ENCODE measurements around the gene CDHR4. TPM values are rescaled to one million over a fixed set of nuclear protein-coding genes. Genes with fewer than 3 reads are reported as not detected.
A peak's percentile ranks its signal among the peaks of the same experiment; 100 is the strongest.

The CDHR4 gene
- total and polyA plus RNA-seq, 7 experiments from 2014 or later, result 0.29 to 0.62 (median 0.44) TPM; not detected in 4

GRCh38 chr3:49788056-49788455, 11.6 kb downstream of the CDHR4 start:
- Histone ChIP-seq H3K27ac (ENCODE audit: low read depth, low read length) (no peak overlapping the region), H3K4me1 (ENCODE audit: control insufficient read depth in 2 of 2, insufficient read depth in 2 of 2, low read length in 2 of 2) (peaks cover 8 to 9% of the 10 kb centered on the region in 2 donors), H3K9me3 (ENCODE audit: control insufficient read depth in 2 of 3, low read length in 3 of 3) (no peaks in the 10 kb centered on the region), H3K36me3 (ENCODE audit: control insufficient read depth in 2 of 3, insufficient read depth in 3 of 3, low read length in 3 of 3) (peaks cover 0 to 6% (median 0%) of the 10 kb centered on the region in 3 experiments), H3K27me3 (ENCODE audit: control insufficient read depth in 2 of 2, insufficient read depth in 2 of 2, low read length in 2 of 2) (no peaks in the 10 kb centered on the region), H3K4me3 (ENCODE audit: low read length) (no peak overlapping the region)
- H3K9me3 Mint-ChIP-seq, result peaks cover 0 to 4% (median 0%) of the 10 kb centered on the region in 11 donors
- H3K27ac Mint-ChIP-seq, result peak overlapping the region in 2 of 9 donors; percentile 46 to 78
- peaks cover 0 to 6% (median 0%) of the 10 kb centered on the region in 5 donors for H3K27me3 Mint-ChIP-seq
- H3K4me1 Mint-ChIP-seq, result peaks cover 13 to 41% (median 32%) of the 10 kb centered on the region in 7 donors
- ChIA-PET CTCF (interaction anchor here (0.7 to 1.3 kb wide), 2 partner anchors 18 to 56 kb away, joined by 3 to 4 read pairs; no protein-coding TSS in a partner anchor), POLR2A (interaction anchor here (1.0 to 4.1 kb wide), 3 partner anchors 15 to 68 kb away, joined by 3 to 25 read pairs (median 3); partner anchors contain the start of gene INKA1)
- ATAC-seq (no peak), DNase-seq (no peak)
- peaks cover 0 to 12% (median 0%) of the 10 kb centered on the region in 5 donors for H3K36me3 Mint-ChIP-seq
- intact Hi-C loops (cut with micrococcal nuclease), result loop anchor here (5.0 kb wide), 3 partner anchors 49 to 449 kb away; partner anchors contain the start of genes GNAI2 (in 1 of the 2) and USP4 (in 1 of the 2)
- H3K4me3 Mint-ChIP-seq, result peak overlapping the region in 1 of 10 donors; percentile 34

- CTCF ChIA-PET, result interaction anchor here (0.7 to 2.1 kb wide), 4 partner anchors 15 to 57 kb away, joined by 3 to 10 read pairs (median 4); partner anchors contain the start of gene INKA1
- POLR2A ChIA-PET, result interaction anchor here (0.5 to 4.1 kb wide), 6 partner anchors 15 to 1547 kb away, joined by 3 to 25 read pairs (median 3); partner anchors contain the start of genes GMPPB and INKA1
- peaks cover 9% of the 10 kb centered on the region in 2 donors for H3K4me1 ChIP-seq (ENCODE audit: control insufficient read depth in 2 of 2, insufficient read depth in 2 of 2, low read length in 2 of 2)
- Mint-ChIP-seq H3K4me3 (peak overlapping the region in 8 of 10 donors; percentile 9 to 99 (median 94)), H3K4me1 (peaks cover 13 to 43% (median 32%) of the 10 kb centered on the region in 7 donors), H3K36me3 (peaks cover 0 to 12% (median 0%) of the 10 kb centered on the region in 5 donors), H3K27me3 (peaks cover 0 to 6% (median 0%) of the 10 kb centered on the region in 5 donors), H3K9me3 (peaks cover 0 to 4% (median 0%) of the 10 kb centered on the region in 11 donors), H3K27ac (peak overlapping the region in 8 of 9 donors; percentile 86 to 100 (median 99))
- intact Hi-C loops (cut with micrococcal nuclease), result loop anchor here (2.0 to 5.0 kb wide), 4 partner anchors 50 to 450 kb away; partner anchors contain the start of genes GNAI2 (in 1 of the 2), RBM5 (in 1 of the 2) and USP4 (in 1 of the 2)
- DNase-seq, result no peak
- no peaks in the 10 kb centered on the region for H3K27me3 ChIP-seq (ENCODE audit: control insufficient read depth in 2 of 2, insufficient read depth in 2 of 2, low read length in 2 of 2)
- H3K4me3 ChIP-seq (ENCODE audit: low read length), result no peak overlapping the region
- H3K27ac ChIP-seq (ENCODE audit: low read depth, low read length), result no peak overlapping the region
- no peak for ATAC-seq
- H3K36me3 ChIP-seq (ENCODE audit: control insufficient read depth in 2 of 3, insufficient read depth in 3 of 3, low read length in 3 of 3), result peaks cover 0 to 6% (median 0%) of the 10 kb centered on the region in 3 experiments
- H3K9me3 ChIP-seq (ENCODE audit: control insufficient read depth in 2 of 3, low read length in 3 of 3), result no peaks in the 10 kb centered on the region
Measured at GRCh38 chr3:49787536-49787935, 12.1 kb downstream of the CDHR4 start.

GRCh38 chr3:49787182-49787464, 12.6 kb downstream of the CDHR4 start:
- peaks cover 13 to 47% (median 32%) of the 10 kb centered on the region in 7 donors for H3K4me1 Mint-ChIP-seq
- H3K36me3 Mint-ChIP-seq, result peaks cover 0 to 14% (median 0%) of the 10 kb centered on the region in 5 donors
- ATAC-seq, result no peak
- Histone ChIP-seq H3K27ac (ENCODE audit: low read depth, low read length) (peak overlapping the region; percentile 95), H3K27me3 (ENCODE audit: control insufficient read depth in 2 of 2, insufficient read depth in 2 of 2, low read length in 2 of 2) (no peaks in the 10 kb centered on the region), H3K9me3 (ENCODE audit: control insufficient read depth in 2 of 3, low read length in 3 of 3) (no peaks in the 10 kb centered on the region), H3K4me1 (ENCODE audit: control insufficient read depth in 2 of 2, insufficient read depth in 2 of 2, low read length in 2 of 2) (peaks cover 9 to 12% of the 10 kb centered on the region in 2 donors), H3K4me3 (ENCODE audit: low read length) (peak overlapping the region; percentile 80), H3K36me3 (ENCODE audit: control insufficient read depth in 2 of 3, insufficient read depth in 3 of 3, low read length in 3 of 3) (peaks cover 0 to 6% (median 0%) of the 10 kb centered on the region in 3 experiments)
- ChIA-PET POLR2A (interaction anchor here (0.5 to 4.1 kb wide), 5 partner anchors 16 to 1547 kb away, joined by 3 to 25 read pairs (median 3); partner anchors contain the start of genes GMPPB and INKA1), CTCF (interaction anchor here (1.0 to 2.1 kb wide), 3 partner anchors 15 to 52 kb away, joined by 3 to 10 read pairs (median 5); partner anchors contain the start of gene INKA1)
- intact Hi-C loops (cut with micrococcal nuclease), result loop anchor here (2.0 to 5.0 kb wide), 4 partner anchors 50 to 450 kb away; partner anchors contain the start of genes GNAI2 (in 1 of the 2), RBM5 (in 1 of the 2) and USP4 (in 1 of the 2)
- H3K4me3 Mint-ChIP-seq, result peak overlapping the region; percentile 91 to 99 (median 94)
- H3K27me3 Mint-ChIP-seq, result peaks cover 0 to 6% (median 0%) of the 10 kb centered on the region in 5 donors
- DNase-seq, result no peak
- H3K27ac Mint-ChIP-seq, result peak overlapping the region; percentile 96 to 100 (median 99)
- H3K9me3 Mint-ChIP-seq, result peaks cover 0 to 4% (median 0%) of the 10 kb centered on the region in 11 donors

- intact Hi-C loops (cut with micrococcal nuclease), result loop anchor here (1.0 to 5.0 kb wide), 12 partner anchors 16 to 513 kb away; partner anchors contain the start of genes GMPPB (in 2 of the 2), AMIGO3 (in 1 of the 2), APEH (in 1 of the 2) and DAG1 (in 1 of the 2)
- peaks cover 9 to 12% of the 10 kb centered on the region in 2 donors for H3K4me1 ChIP-seq (ENCODE audit: control insufficient read depth in 2 of 2, insufficient read depth in 2 of 2, low read length in 2 of 2)
Measured at GRCh38 chr3:49786357-49787181, 13.1 kb downstream of the CDHR4 start, which contains the start of gene IP6K1. Gene IP6K1 (minus strand): TSS chr3:49786542. CDS start chr3:49748040, 38,502 bp downstream.

GRCh38 chr3:49785565-49786356, 13.9 kb downstream of the CDHR4 start:
- Histone ChIP-seq H3K27me3 (ENCODE audit: control insufficient read depth in 2 of 2, insufficient read depth in 2 of 2, low read length in 2 of 2) (no peaks in the 10 kb centered on the region), H3K27ac (ENCODE audit: low read depth, low read length) (peak overlapping the region; percentile 95), H3K36me3 (ENCODE audit: control insufficient read depth in 2 of 3, insufficient read depth in 3 of 3, low read length in 3 of 3) (peaks cover 0 to 12% (median 0%) of the 10 kb centered on the region in 3 experiments), H3K4me3 (ENCODE audit: low read length) (peak overlapping the region; percentile 80), H3K9me3 (ENCODE audit: control insufficient read depth in 2 of 3, low read length in 3 of 3) (no peaks in the 10 kb centered on the region), H3K4me1 (ENCODE audit: control insufficient read depth in 2 of 2, insufficient read depth in 2 of 2, low read length in 2 of 2) (peaks cover 12% of the 10 kb centered on the region in 2 donors)
- Mint-ChIP-seq H3K4me3 (peak overlapping the region; percentile 91 to 99 (median 94)), H3K27me3 (peaks cover 0 to 6% (median 0%) of the 10 kb centered on the region in 5 donors), H3K36me3 (peaks cover 0 to 16% (median 4%) of the 10 kb centered on the region in 5 donors), H3K27ac (peak overlapping the region; percentile 82 to 100 (median 93)), H3K9me3 (peaks cover 0 to 4% (median 0%) of the 10 kb centered on the region in 11 donors), H3K4me1 (peaks cover 21 to 56% (median 39%) of the 10 kb centered on the region in 7 donors)
- ATAC-seq (peak; percentile 27), DNase-seq (peak in 4 of 9 donors; percentile 39 to 44 (median 40))
- intact Hi-C loops (cut with micrococcal nuclease), result loop anchor here (1.0 to 5.0 kb wide), 12 partner anchors 17 to 514 kb away; partner anchors contain the start of genes GMPPB (in 2 of the 2), AMIGO3 (in 1 of the 2), APEH (in 1 of the 2) and DAG1 (in 1 of the 2)
- ChIA-PET CTCF (interaction anchor here (0.6 to 2.1 kb wide), 2 partner anchors 17 to 232 kb away, joined by 3 to 10 read pairs; partner anchors contain the start of gene INKA1), POLR2A (interaction anchor here (0.6 to 4.1 kb wide), 8 partner anchors 11 to 107 kb away, joined by 3 to 25 read pairs (median 4); partner anchors contain the start of genes AMIGO3, GMPPB and INKA1)

More at GRCh38 chr3:49786357-49787181, 13.1 kb downstream of the CDHR4 start, which contains the start of gene IP6K1:
- H3K27ac ChIP-seq (ENCODE audit: low read depth, low read length), result peak within 1 kb of the TSS; percentile 95
- H3K27me3 Mint-ChIP-seq, result peaks cover 0 to 6% (median 0%) of the 10 kb centered on the region in 5 donors
- ChIA-PET CTCF (interaction anchor here (1.0 to 2.1 kb wide), 3 partner anchors 16 to 53 kb away, joined by 3 to 10 read pairs (median 5); partner anchors contain the start of gene INKA1), POLR2A (interaction anchor here (0.6 to 4.1 kb wide), 10 partner anchors 12 to 513 kb away, joined by 3 to 25 read pairs (median 4); partner anchors contain the start of genes AMIGO3, GMPPB, HYAL3 and INKA1)
- peaks cover 13 to 48% (median 32%) of the 10 kb centered on the region in 7 donors for H3K4me1 Mint-ChIP-seq
- no peaks in the 10 kb centered on the region for H3K9me3 ChIP-seq (ENCODE audit: control insufficient read depth in 2 of 3, low read length in 3 of 3)
- peak within 1 kb of the TSS; percentile 96 to 100 (median 99) for H3K27ac Mint-ChIP-seq
- peaks cover 0 to 9% (median 0%) of the 10 kb centered on the region in 3 experiments for H3K36me3 ChIP-seq (ENCODE audit: control insufficient read depth in 2 of 3, insufficient read depth in 3 of 3, low read length in 3 of 3)
- ATAC-seq (peak; percentile 99), DNase-seq (peak; percentile 90 to 100 (median 99))
- H3K9me3 Mint-ChIP-seq, result peaks cover 0 to 4% (median 0%) of the 10 kb centered on the region in 11 donors
- no peaks in the 10 kb centered on the region for H3K27me3 ChIP-seq (ENCODE audit: control insufficient read depth in 2 of 2, insufficient read depth in 2 of 2, low read length in 2 of 2)
- peaks cover 0 to 14% (median 0%) of the 10 kb centered on the region in 5 donors for H3K36me3 Mint-ChIP-seq
- peak within 1 kb of the TSS; percentile 91 to 99 (median 94) for H3K4me3 Mint-ChIP-seq
- H3K4me3 ChIP-seq (ENCODE audit: low read length), result peak within 1 kb of the TSS; percentile 80

Data from naive thymus-derived CD4-positive, alpha-beta T cell (primary cell).